Uterus (tissue), 2 donors: ENCODE measurements around the gene USP34.

Source experiments
- CTCF ChIP-seq, 4 experiments: fragments of 200-600 bp in 2 of 4; fragments of 450-650 bp in 2 of 4; sonication (generic) in 2 of 4; IDR thresholded peaks; one replicate each; pipeline ENCODE4 v1.5.1; 2016 to 2019; ENCODE audit warnings: antibody characterized with exemption in 4 of 4, mild to moderate bottlenecking in 2 of 4, moderate library complexity in 1 of 4
- POLR2A ChIP-seq, 2 donors: fragments of 450-650 bp; IDR thresholded peaks; one replicate each; pipeline ENCODE4 v1.6.1; 2016; ENCODE audit warnings: antibody characterized with exemption in 2 of 2, mild to moderate bottlenecking in 1 of 2, moderate library complexity in 1 of 2

- TF ChIP-seq CTCF (IDR thresholded peaks at IDR 0.05), result no peak
- TF ChIP-seq POLR2A (IDR thresholded peaks at IDR 0.05), result no peak
Observed at GRCh38 chr2:61434314-61434713, 36.6 kb downstream of the USP34 start.
